B cell (primary cell): ENCODE measurements around the gene KIAA0232. TPM values are rescaled to one million over a fixed set of nuclear protein-coding genes. Genes with fewer than 3 reads are reported as not detected.

ENCODE experiments used
- ATAC-seq: fragments of 200-7000 bp; cut with Tn5 transposase; one replicate; pipeline ENCODE4 v1.10.0; 2021; ENCODE audit warnings: low read depth, mild to moderate bottlenecking, moderate number of reproducible peaks, moderate library complexity
- CTCF ChIA-PET: fragments of 350-600 bp; sonication (Branson Sonifier 250); formaldehyde crosslinking; loops from one replicate; lab custom pipeline; 2021; ENCODE audit warnings: antibody characterized with exemption, inconsistent platforms; lab: Charles Lee
- POLR2A ChIA-PET: fragments of 350-600 bp; sonication (Branson Sonifier 250); formaldehyde crosslinking; loops from one replicate; lab custom pipeline; 2021; ENCODE audit warnings: antibody characterized with exemption; lab: Charles Lee
- DNase-seq: peaks from one replicate; pipeline ENCODE4 v3.0.0; 2013
- H2AFZ ChIP-seq: 2 replicates; pipeline ENCODE4 v1.6.1; 2012; ENCODE audit warnings: mild to moderate bottlenecking, low read depth, low read length; ENCODE audit not compliant: insufficient read depth, poor library complexity, severe bottlenecking
- H3K27ac ChIP-seq, 2 donors: 1 replicate in 1 of 2; 2 replicates in 1 of 2; pipeline ENCODE4 v1.5.1; 2012 to 2013; ENCODE audit warnings: low read length in 2 of 2, mild to moderate bottlenecking in 2 of 2, moderate library complexity in 1 of 2
- H3K27me3 ChIP-seq, 4 experiments: fragments of 200-600 bp in 1 of 4; sonication (generic) in 1 of 4; replicated peaks in 1 of 4; 1 replicate in 2 of 4; 2 replicates in 2 of 4; pipeline versions ENCODE4 v1.6.1 to v1.7.0; 2013 to 2016; ENCODE audit warnings: low read length in 3 of 4, mild to moderate bottlenecking in 2 of 4, mixed read lengths in 1 of 4, moderate library complexity in 1 of 4; ENCODE audit not compliant: insufficient read depth in 4 of 4, control insufficient read depth in 3 of 4; ENCODE audit errors: control extremely low read depth in 1 of 4
- H3K36me3 ChIP-seq, 2 experiments: replicated peaks in 1 of 2; 1 replicate in 1 of 2; 2 replicates in 1 of 2; pipeline versions ENCODE4 v1.6.1 to v1.7.1; 2013; ENCODE audit warnings: low read length in 1 of 2; ENCODE audit not compliant: insufficient read depth in 2 of 2, control insufficient read depth in 1 of 2; ENCODE audit errors: control extremely low read depth in 1 of 2, extremely low read depth in 1 of 2
- H3K4me1 ChIP-seq, 2 donors: fragments of 200-600 bp in 1 of 2; sonication (generic) in 1 of 2; 1 replicate in 1 of 2; 2 replicates in 1 of 2; pipeline versions ENCODE4 v1.5.1 to v1.6.1; 2013 to 2017; ENCODE audit warnings: low read length in 2 of 2; ENCODE audit not compliant: control insufficient read depth in 2 of 2, insufficient read depth in 2 of 2
- H3K4me2 ChIP-seq: replicated peaks from 2 replicates; pipeline ENCODE3; 2012; ENCODE audit warnings: mild to moderate bottlenecking, low read depth, low read length; ENCODE audit not compliant: poor library complexity, severe bottlenecking
- H3K4me3 ChIP-seq, 5 experiments: fragments of 200-600 bp in 1 of 5; sonication (generic) in 1 of 5; 1 replicate in 3 of 5; 2 replicates in 2 of 5; pipeline versions ENCODE4 v1.5.1 to v1.7.0; 2011 to 2016; ENCODE audit warnings: low read length in 4 of 5, mild to moderate bottlenecking in 4 of 5, low read depth in 2 of 5, control low read depth in 1 of 5, moderate library complexity in 1 of 5; ENCODE audit not compliant: insufficient read depth in 1 of 5; ENCODE audit errors: control extremely low read depth in 1 of 5, extremely low read depth in 1 of 5
- H3K79me2 ChIP-seq: fragments of 200-600 bp; sonication (generic); one replicate; pipeline ENCODE4 v1.6.0; 2016; ENCODE audit warnings: low read length; ENCODE audit not compliant: control insufficient read depth, insufficient read depth
- H3K9ac ChIP-seq: fragments of 200-600 bp; sonication (generic); 2 replicates; pipeline ENCODE4 v1.6.1; 2017; ENCODE audit warnings: mild to moderate bottlenecking, low read length, moderate library complexity
- H3K9me3 ChIP-seq, 3 donors: one replicate each; pipeline versions ENCODE4 v1.6.1 to v1.7.1; 2013; ENCODE audit warnings: low read length in 2 of 3; ENCODE audit not compliant: control insufficient read depth in 2 of 3, insufficient read depth in 1 of 3; ENCODE audit errors: control extremely low read depth in 1 of 3
- H4K20me1 ChIP-seq: 2 replicates; pipeline ENCODE4 v1.6.0; 2012; ENCODE audit warnings: mild to moderate bottlenecking, low read length; ENCODE audit not compliant: insufficient read depth, control insufficient read depth, poor library complexity, severe bottlenecking
- H3K27ac Mint-ChIP-seq: one replicate; pipeline ENCODE4 v1.8.0; 2021; ENCODE audit warnings: mixed read lengths
- H3K27me3 Mint-ChIP-seq: one replicate; pipeline ENCODE4 v1.8.0; 2021; ENCODE audit warnings: mixed read lengths
- H3K4me1 Mint-ChIP-seq: one replicate; pipeline ENCODE4 v1.8.0; 2021; ENCODE audit warnings: mixed read lengths
- H3K4me3 Mint-ChIP-seq: one replicate; pipeline ENCODE4 v1.8.0; 2021; ENCODE audit warnings: mixed read lengths
- H3K9me3 Mint-ChIP-seq: one replicate; pipeline ENCODE4 v1.8.0; 2022; ENCODE audit warnings: mixed read lengths; ENCODE audit not compliant: insufficient read depth
- EZH2 ChIP-seq: IDR thresholded peaks from 2 replicates; pipeline ENCODE4 v1.6.1; 2012; ENCODE audit warnings: borderline replicate concordance, low read depth, mild to moderate bottlenecking, moderate library complexity, low read length; ENCODE audit not compliant: insufficient read depth, poor library complexity, severe bottlenecking
- WGBS: methylation state at CpG from one replicate; pipeline ENCODE4 v1.1.5; 2013; ENCODE audit warnings: missing lambda C conversion rate; ENCODE audit not compliant: insufficient coverage; 5-methylcytosine and 5-hydroxymethylcytosine counted together
- intact Hi-C: fragments of 100-400 bp; cut with micrococcal nuclease; formaldehyde crosslinking; loops from one replicate; pipeline ENCODE4 v1.10.0; 2022
- polyA plus RNA-seq: library from polyadenylated mRNA; depleted of rRNA; stranded (reverse); fragments of >200 nt; gene quantifications from 2 replicates; pipeline ENCODE4 v1.2.3, GENCODE V29; 2012
- total RNA-seq, 2 donors: library from RNA; stranded (reverse); fragments of 120-200 nt in 1 of 2; gene quantifications; 1 replicate in 1 of 2; 2 replicates in 1 of 2; pipeline versions ENCODE4 v1.2.3 to v1.2.4, GENCODE V29; 2013 to 2022
- TF ChIP-seq, protein P1 (sequence below): fragments of 200-600 bp; IDR thresholded peaks from one replicate; pipeline ENCODE4 v1.8.0; 2022; ENCODE audit warnings: antibody characterized with exemption, mild to moderate bottlenecking

The KIAA0232 gene
- total and polyA plus RNA-seq, 2 donors (not counting 1 experiment from before 2014, with no cell fraction given), result 2.9 to 20.8 TPM

- TF ChIP-seq, protein P1, sequence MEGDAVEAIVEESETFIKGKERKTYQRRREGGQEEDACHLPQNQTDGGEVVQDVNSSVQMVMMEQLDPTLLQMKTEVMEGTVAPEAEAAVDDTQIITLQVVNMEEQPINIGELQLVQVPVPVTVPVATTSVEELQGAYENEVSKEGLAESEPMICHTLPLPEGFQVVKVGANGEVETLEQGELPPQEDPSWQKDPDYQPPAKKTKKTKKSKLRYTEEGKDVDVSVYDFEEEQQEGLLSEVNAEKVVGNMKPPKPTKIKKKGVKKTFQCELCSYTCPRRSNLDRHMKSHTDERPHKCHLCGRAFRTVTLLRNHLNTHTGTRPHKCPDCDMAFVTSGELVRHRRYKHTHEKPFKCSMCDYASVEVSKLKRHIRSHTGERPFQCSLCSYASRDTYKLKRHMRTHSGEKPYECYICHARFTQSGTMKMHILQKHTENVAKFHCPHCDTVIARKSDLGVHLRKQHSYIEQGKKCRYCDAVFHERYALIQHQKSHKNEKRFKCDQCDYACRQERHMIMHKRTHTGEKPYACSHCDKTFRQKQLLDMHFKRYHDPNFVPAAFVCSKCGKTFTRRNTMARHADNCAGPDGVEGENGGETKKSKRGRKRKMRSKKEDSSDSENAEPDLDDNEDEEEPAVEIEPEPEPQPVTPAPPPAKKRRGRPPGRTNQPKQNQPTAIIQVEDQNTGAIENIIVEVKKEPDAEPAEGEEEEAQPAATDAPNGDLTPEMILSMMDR, result no peak
- TF ChIP-seq EZH2, result no peak
- intact Hi-C loops, result no loop called here
- WGBS, result 96% methylated on average over 7 of the region's 8 CpGs
- DNase-seq (no peak), ATAC-seq (no peak)
- Histone ChIP-seq H3K9me3 (no peaks in the 10 kb centered on the region), H3K4me3 (no peak overlapping the region), H3K27me3 (peaks cover 0 to 6% (median 0%) of the 10 kb centered on the region in 4 experiments), H3K4me2 (no peak overlapping the region), H3K79me2 (no peaks in the 10 kb centered on the region), H3K4me1 (peaks cover 0 to 9% of the 10 kb centered on the region in 2 donors), H2AFZ (no peak overlapping the region), H4K20me1 (no peaks in the 10 kb centered on the region), H3K9ac (no peak overlapping the region), H3K27ac (no peak overlapping the region), H3K36me3 (no peaks in the 10 kb centered on the region)
- Mint-ChIP-seq H3K4me1 (peaks cover 2% of the 10 kb centered on the region), H3K27me3 (peaks cover 11% of the 10 kb centered on the region), H3K4me3 (no peak overlapping the region), H3K9me3 (no peaks in the 10 kb centered on the region), H3K27ac (no peak overlapping the region)
- POLR2A ChIA-PET, result no interaction called here
- CTCF ChIA-PET, result no interaction called here
Observed at GRCh38 chr4:6771229-6771671, 11.3 kb upstream of the KIAA0232 start.

GRCh38 chr4:6772223-6772928, 10.2 kb upstream of the KIAA0232 start:
- H2AFZ ChIP-seq, result no peak overlapping the region
- 85% methylated on average over 4 of the region's 10 CpGs for WGBS
- Mint-ChIP-seq H3K27me3 (peaks cover 9% of the 10 kb centered on the region), H3K27ac (no peak overlapping the region), H3K9me3 (no peaks in the 10 kb centered on the region), H3K4me1 (peaks cover 3% of the 10 kb centered on the region), H3K4me3 (no peak overlapping the region)
- H4K20me1 ChIP-seq, result no peaks in the 10 kb centered on the region
- POLR2A ChIA-PET, result no interaction called here
- CTCF ChIA-PET, result no interaction called here
- no peaks in the 10 kb centered on the region for H3K9me3 ChIP-seq
- intact Hi-C loops, result no loop called here
- H3K4me1 ChIP-seq, result peaks cover 0 to 12% of the 10 kb centered on the region in 2 donors
- no peaks in the 10 kb centered on the region for H3K79me2 ChIP-seq
- DNase-seq (no peak), ATAC-seq (no peak)
- no peak for TF ChIP-seq EZH2
- TF ChIP-seq, protein P1, result no peak
- H3K9ac ChIP-seq, result no peak overlapping the region
- peaks cover 0 to 9% (median 0%) of the 10 kb centered on the region in 4 experiments for H3K27me3 ChIP-seq
- H3K36me3 ChIP-seq, result no peaks in the 10 kb centered on the region
- H3K4me3 ChIP-seq, result no peak overlapping the region
- H3K4me2 ChIP-seq, result no peak overlapping the region
- no peak overlapping the region for H3K27ac ChIP-seq
